ENCODE measurements around the gene PRKCE.
"Not testable (repeated sequence)": the region's sequence is repeated elsewhere in the genome, so short reads cannot be mapped to it uniquely, and the experiment has no call there.

The PRKCE gene

GRCh38 chr2:45837812-45838341 lies 186.4 kb downstream of the PRKCE start:
- DNase-seq (ENCODE audit: low spot score), result no peak

DNA sequence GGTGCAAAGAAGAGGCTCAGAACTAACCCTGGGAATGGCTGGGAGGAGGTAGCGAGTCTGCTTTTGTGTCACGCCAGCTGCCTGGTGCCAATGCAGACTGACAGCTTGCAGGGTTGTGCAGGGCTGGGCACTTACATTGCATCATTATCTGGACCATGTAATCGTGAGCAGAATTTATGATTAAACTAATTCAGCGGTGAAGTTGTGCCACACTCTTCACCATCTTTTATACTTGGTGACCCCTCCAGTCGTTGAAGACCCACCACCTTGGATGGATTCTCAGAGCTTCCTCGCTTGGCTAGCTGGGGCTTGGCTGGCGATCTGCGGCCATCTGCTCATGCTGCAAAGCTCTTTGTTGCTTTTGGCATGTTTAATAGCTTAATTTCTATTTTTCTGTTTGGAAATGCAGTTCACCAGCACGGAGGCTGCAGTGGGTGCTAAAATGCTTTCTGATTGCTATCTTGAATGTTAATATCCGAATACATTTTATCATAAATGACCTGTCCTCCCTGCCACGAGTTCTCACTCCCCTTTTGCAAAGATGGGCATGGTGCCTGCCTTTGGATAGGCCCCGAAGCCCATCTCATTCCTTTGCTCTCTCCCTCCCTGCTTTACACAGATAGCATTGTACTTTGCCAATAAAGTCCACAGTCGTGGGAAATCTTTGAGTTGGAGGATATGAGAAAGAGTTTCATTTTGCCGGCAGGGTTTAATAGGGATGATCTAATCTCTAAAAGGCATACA lies 188.2 kb downstream of the PRKCE start:
- DNase-seq (ENCODE audit: low spot score), result no peak

DNA sequence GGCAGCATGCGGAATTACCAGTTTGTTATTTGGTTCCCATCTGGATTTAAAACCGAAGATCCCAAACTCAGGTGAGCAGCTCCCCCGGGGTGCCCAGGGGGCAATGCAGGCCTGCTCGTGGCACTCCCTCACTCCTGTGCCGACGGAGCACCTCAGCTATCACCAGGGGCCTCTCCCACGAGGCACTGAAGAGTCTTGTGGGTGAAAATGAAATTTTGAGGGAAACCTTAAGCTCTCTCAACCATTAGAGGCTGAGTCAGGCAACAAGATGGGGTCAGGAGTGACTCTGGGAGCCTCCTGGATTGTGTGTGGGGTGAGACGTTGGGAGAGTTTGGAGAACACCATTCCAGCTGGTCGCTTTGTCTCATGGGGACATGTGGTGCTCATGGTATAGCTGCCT lies 189.0 kb downstream of the PRKCE start:
- DNase-seq (ENCODE audit: low spot score), result no peak

- DNase-seq (ENCODE audit: low spot score), result no peak
Measured at GRCh38 chr2:45841752-45842407, 190.4 kb downstream of the PRKCE start.

DNA sequence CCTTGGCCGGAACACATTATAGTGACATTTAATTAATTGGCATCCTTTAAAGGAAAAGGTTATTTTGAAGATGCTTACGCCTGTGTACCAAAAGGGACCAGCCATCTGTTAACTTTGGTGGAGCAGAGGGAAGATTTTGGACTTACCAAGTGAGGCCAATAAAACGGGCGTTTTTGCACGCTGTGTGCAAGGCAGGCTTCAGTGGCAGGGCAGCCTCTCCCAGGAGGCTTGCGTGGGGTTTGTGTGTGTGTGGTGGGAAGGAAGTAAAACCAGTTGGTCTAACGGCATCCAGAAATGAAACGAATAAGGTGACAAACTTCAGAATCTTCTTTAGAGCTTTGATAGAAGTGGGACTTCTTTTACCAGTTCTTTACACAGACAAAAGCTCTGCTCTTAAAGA lies 191.7 kb downstream of the PRKCE start:
- DNase-seq (ENCODE audit: low spot score), result no peak

GRCh38 chr2:45844796-45845457 lies 193.5 kb downstream of the PRKCE start:
- DNase-seq (ENCODE audit: low spot score), result no peak

GRCh38 chr2:45845566-45845965 lies 194.1 kb downstream of the PRKCE start:
- DNase-seq (ENCODE audit: low spot score), result no peak

DNA sequence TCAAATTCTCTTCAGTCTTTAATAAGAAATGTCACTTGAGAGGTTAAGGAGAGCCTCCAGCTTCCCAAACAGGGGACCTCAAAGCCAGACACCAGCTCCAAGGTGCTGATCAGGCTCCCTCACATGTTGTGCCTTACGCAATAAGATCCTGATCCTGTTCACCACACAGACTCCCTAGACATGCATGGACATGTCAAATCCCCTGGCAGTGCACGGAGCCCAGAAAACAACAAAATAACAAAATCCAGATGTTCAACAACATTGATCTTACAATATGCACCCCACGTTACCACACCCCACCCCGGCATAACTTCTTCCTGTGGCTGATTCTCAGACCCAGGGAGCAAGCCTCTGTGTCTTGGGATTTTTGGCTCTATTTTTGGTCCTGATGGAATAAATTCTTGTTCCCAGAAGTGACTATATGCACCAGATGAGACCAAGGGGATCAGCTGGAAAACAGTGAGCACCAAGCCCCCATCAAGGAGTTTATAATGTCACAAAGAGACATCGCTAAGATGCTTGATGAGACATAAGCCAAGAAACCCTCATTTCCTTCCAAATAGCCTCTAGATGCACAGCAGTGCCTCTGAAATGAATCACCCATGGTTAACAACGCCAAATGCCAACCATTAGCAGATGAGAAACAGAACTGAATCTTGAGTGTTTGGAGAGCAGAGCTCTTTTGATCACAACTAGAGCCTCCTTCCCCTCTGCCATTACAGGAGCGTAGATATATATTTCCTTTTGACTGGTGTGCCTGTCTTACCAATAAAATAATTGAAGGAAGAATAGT lies 198.2 kb downstream of the PRKCE start:
- no peak for DNase-seq (ENCODE audit: low spot score)

- DNase-seq (ENCODE audit: low spot score), result no peak
Measured at GRCh38 chr2:45850558-45850957, 199.1 kb downstream of the PRKCE start.

DNA sequence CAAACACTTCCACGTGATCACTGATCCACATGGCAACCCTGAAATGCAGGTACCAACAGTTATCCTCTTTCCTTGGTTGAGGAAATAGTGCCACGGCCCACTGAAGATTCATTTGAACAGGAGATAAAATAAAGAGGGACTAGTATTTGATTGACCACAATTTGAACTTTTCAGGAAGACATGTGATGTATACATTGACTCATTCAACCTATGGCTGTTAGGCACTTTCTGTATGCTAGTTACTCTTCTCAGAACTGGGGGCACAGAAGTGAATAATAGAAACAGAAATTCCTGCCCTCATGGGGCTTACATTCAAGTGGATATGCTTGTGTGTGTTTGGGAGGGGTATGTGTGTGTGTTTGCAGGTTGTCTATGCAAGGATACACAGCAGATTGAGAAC lies 199.6 kb downstream of the PRKCE start:
- DNase-seq (ENCODE audit: low spot score), result no peak

- no peak for DNase-seq (ENCODE audit: low spot score)
Measured at GRCh38 chr2:45851576-45852304, 200.3 kb downstream of the PRKCE start.

DNA sequence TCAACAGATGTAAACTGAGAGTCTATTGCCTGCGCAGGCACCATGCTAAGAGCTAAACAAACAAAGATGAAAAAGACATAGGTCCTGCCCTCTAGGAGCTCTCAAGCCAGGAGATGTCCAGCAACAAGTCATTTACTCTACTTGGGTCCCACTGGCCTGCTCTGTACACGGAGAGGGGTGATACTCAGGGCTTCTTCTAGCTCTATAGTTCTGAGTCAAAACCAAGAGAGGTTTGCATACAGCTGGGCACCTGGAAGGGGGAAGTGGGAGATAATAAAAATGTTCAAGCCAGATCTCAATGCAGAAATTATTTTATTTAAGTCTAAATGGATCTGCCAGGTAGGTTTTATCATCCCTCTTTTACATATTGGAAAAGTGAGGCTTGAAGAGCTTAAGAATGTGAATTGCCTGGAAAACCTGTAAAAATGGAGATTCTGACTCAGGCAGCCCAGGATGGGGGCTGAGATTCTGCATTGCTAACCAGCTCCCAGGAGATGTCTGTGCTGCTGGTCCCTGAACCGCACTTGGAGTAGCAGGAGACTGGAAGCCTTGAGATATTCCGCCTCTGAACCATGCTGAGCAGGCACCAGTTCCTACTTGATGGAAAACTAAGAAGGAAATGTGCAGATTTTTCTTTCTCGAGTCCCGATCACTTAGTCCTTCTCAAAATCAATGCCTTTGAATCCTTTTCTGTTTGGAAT lies 201.1 kb downstream of the PRKCE start:
- DNase-seq (ENCODE audit: low spot score), result no peak

GRCh38 chr2:45855374-45855773 lies 203.9 kb downstream of the PRKCE start:
- no peak for DNase-seq (ENCODE audit: low spot score)

- no peak for DNase-seq (ENCODE audit: low spot score)
Measured at GRCh38 chr2:45856391-45857274, 205.2 kb downstream of the PRKCE start.

- no peak for DNase-seq (ENCODE audit: low spot score)
Measured at GRCh38 chr2:45857275-45857609, 205.8 kb downstream of the PRKCE start.

DNA sequence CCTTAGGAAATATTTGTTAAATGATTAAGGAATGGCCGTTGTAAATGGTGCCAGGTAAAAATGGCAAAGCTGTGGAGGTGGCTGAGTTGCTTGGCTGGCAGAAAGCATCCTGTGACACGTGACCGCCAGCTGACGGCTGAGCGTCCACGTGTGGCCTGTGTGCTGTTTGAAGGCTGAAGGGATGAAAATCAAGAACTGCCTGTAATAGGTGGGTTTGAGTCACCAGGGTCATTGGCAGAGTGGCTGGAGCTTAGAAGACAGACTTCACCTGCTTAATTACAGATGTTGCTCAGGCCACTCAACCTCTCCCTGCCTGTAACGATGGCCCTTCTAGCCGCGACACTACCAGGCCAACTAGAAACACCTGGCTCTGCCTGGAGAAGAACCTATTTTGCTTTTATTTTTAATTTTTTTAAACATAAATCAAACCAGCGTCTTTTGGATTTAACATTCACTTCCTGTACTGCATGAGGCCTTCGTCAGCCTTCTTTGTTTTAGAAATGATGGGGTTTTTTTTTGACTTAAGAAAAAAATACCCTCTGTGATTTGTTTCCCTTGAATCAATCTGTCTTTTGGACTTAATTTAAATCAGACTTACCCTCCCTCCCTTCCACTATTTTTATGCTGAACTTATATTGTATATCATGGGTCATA lies 206.5 kb downstream of the PRKCE start:
- no peak for DNase-seq (ENCODE audit: low spot score)

DNA sequence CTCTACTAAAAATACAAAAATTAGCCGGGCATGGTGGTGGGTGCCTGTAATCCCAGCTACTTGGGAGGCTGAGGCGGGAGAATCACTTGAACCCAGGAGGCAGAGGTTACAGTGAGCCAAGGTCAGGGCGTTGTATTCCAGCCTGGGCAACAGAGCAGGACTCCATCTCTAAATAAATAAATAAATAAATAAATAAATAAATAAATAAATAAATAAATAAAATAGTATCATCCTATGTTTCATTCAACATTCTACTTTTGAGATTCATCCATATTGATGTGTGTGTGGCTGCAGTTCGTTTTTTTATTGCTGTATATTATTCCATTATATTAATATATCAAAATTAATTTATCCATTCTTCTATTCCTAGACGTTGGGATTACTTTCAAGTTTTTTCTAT lies 207.4 kb downstream of the PRKCE start:
- not testable (repeated sequence) for DNase-seq (ENCODE audit: low spot score)

DNA sequence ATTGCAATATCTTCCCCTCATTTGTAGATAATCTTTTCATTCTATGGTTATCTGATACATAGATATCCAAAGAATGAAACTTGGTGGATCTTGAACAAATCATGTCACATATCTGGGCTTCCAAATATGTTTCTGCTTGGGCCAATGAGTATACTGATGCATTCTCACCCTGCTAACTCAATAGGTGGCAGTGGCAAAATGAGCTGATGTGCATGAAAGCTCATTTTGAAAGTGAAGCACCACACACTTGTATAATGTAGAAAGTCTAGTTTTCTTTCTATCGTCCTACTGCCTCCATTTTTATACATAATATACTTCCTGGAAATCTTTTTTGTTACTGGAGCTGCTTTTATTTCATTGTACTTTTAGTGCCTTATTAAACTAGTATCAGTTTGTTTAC lies 208.2 kb downstream of the PRKCE start:
- DNase-seq (ENCODE audit: low spot score), result no peak

All from D341Med (cell line).